ENCODE data around the gene NF1. TPM values are rescaled to one million over a fixed set of nuclear protein-coding genes. Genes with fewer than 3 reads are reported as not detected.
"Not testable (repeated sequence)": the region's sequence is repeated elsewhere in the genome, so short reads cannot be mapped to it uniquely, and the experiment has no call there.

NF1 gene
- total and polyA plus RNA-seq, 5 donors: 7.2 to 60.8 (median 46.1) TPM

DNA sequence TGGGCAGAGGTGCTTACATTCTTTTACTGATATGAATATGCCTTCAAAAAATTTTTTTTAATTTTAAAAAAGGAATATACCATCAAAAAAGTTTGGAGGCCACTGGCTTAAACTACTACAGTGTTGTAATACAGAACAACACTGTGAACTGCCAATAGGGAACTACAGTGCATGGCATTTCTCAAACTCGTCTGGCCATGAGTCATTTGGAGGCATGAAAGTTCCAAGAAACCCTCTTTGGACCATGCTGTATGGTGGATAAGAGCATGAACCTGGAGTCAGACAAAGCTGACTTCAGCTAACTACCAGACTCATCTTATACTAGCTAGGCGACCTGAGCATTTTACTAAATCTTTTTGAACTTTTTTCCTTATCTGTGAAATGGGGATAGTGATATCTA lies 9.2 kb upstream of the NF1 start:
- H3K4me3 ChIP-seq (ENCODE audit: low read length): no peak overlapping the region
- no peaks in the 10 kb centered on the region for H3K27me3 ChIP-seq (ENCODE audit: control insufficient read depth, insufficient read depth)
- H3K27ac ChIP-seq (ENCODE audit: low read length): no peak overlapping the region
- ATAC-seq: no peak
- no peaks in the 10 kb centered on the region for H3K9me3 ChIP-seq (ENCODE audit: control insufficient read depth, low read length)
- H3K4me1 ChIP-seq (ENCODE audit: control insufficient read depth, insufficient read depth, low read length): no peaks in the 10 kb centered on the region
- WGBS: 72% methylated on average over 2 of the region's 2 CpGs
- DNase-seq: no peak
- intact Hi-C loops (cut with DNase I): no loop called here

DNA sequence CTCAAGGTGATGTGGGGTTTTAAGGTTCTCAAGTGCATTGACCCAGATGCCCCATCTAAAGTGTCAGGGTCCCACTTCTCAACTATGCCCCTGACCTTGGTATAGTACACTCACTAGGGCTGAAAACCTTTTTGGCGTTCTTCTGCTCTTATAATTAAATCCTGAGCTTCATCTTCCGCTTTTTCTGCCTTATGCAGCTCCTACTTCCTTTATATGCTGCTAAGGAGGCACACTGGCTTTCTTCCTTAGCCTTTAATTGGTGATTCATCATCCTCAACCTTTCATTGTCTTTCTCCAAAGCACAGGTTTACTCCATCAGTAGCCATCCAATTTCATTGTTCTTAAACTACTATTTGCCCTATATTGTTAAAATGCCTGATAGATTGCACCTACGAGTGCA lies 5.3 kb upstream of the NF1 start:
- Histone ChIP-seq H3K4me3 (ENCODE audit: low read length) (no peak overlapping the region), H3K27me3 (ENCODE audit: control insufficient read depth, insufficient read depth) (no peaks in the 10 kb centered on the region), H3K9me3 (ENCODE audit: control insufficient read depth, low read length) (no peaks in the 10 kb centered on the region), H3K4me1 (ENCODE audit: control insufficient read depth, insufficient read depth, low read length) (no peaks in the 10 kb centered on the region), H3K27ac (ENCODE audit: low read length) (no peak overlapping the region)
- DNase-seq (no peak), ATAC-seq (no peak)
- WGBS: 87% methylated on average over 3 of the region's 3 CpGs
- intact Hi-C loops (cut with DNase I): no loop called here

DNA sequence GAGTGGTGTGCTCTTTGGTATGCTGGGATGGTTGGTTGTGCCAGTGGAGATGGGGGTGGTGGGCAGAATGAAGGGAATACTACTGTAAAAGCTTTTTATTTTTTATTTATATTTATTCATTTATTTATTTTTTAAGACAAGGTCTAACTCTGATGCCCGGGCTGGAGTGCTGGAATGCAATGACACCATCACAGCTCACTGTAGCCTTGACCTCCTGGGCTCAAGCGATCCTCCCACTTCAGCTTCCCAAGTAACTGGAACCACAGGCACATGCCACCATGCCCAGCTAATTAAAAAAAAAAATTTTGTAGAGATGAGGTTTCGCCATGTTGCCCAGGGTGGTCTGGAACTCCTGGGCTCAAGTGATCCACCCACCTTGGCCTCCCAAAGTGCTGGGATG lies 4.1 kb upstream of the NF1 start:
- DNase-seq; H3K4me3 ChIP-seq (ENCODE audit: low read length); ATAC-seq; H3K4me1 ChIP-seq (ENCODE audit: control insufficient read depth, insufficient read depth, low read length); H3K27me3 ChIP-seq (ENCODE audit: control insufficient read depth, insufficient read depth); intact Hi-C loops (cut with DNase I); H3K27ac ChIP-seq (ENCODE audit: low read length); H3K9me3 ChIP-seq (ENCODE audit: control insufficient read depth, low read length): not testable (repeated sequence)
- 87% methylated on average over 3 of the region's 3 CpGs for WGBS

DNA sequence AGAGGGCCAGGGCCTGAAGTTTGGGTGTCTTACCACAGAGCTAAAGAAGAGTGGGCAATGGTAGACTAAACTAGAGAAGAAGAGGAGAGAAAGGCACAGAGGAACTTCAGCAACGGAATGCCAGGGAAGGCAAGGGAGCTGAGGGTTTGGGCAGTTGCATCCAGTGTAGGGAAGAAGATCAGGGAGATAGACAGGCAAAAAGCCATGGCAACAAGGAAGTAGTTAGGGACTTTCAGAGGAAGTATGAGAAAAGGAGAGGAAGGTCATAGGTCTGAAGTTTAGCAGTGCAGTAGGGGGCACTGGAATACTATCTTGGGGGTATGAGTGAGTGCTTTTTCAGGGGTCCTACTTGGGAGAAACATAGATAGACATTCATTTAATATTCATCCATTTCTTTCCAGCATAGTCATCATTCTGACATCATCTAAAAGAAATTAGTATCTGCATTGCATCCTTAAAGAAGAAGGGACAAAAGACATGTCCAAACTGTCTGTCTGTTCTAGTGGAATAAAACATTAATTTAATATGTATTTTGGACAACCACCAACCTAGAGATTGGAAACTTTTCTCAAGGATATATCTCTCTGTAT lies 2.2 kb upstream of the NF1 start:
- Histone ChIP-seq H3K4me3 (ENCODE audit: low read length) (no peak overlapping the region), H3K9me3 (ENCODE audit: control insufficient read depth, low read length) (no peaks in the 10 kb centered on the region), H3K27me3 (ENCODE audit: control insufficient read depth, insufficient read depth) (no peaks in the 10 kb centered on the region), H3K4me1 (ENCODE audit: control insufficient read depth, insufficient read depth, low read length) (no peaks in the 10 kb centered on the region), H3K27ac (ENCODE audit: low read length) (no peak overlapping the region)
- no peak for DNase-seq
- 72% methylated on average over 1 of the region's 1 CpG for WGBS
- no peak for ATAC-seq
- intact Hi-C loops (cut with DNase I): no loop called here

DNA sequence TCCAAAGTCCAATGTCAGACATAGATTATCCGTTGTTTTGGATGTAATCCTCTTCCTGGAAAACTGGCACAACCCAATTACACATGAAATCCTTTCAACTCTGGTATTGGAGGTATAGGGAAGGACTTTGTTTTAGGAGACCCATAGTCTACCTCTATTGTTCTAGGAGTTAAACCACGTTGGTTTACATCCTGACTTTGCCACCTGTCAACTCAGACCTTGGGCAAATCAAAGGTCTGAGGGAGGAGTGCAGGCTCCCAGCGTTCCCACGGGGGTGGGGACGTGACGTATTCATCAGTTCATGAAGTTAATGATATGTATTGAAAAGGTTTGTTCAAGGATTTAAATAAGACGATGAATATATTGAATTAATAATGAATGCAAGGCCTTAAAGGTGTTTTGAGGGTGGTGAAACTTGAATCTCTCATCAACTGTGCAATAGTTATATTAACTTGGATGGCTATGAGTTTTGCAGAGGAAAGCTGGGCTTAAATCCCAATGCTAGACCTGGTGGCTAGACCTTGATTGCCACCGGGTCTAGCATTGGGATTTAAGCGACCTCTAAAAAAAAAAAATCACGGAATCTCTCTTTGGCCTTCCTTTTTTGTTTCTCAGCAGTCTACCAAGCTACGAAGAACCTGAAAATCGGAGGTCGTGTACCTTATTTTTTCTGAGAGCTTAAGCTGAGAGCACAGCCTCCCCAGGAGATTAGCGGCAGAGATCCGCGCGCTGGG lies 744 bp upstream of the NF1 start:
- H3K9me3 ChIP-seq (ENCODE audit: control insufficient read depth, low read length): no peaks in the 10 kb centered on the region
- DNase-seq (no peak), ATAC-seq (no peak)
- intact Hi-C loops (cut with DNase I): no loop called here
- H3K4me1 ChIP-seq (ENCODE audit: control insufficient read depth, insufficient read depth, low read length): peaks cover 2% of the 10 kb centered on the region
- 30% methylated on average over 17 of the region's 17 CpGs for whole genome bisulfite sequencing
- H3K4me3 ChIP-seq (ENCODE audit: low read length): peak overlapping the region; percentile 98
- no peaks in the 10 kb centered on the region for H3K27me3 ChIP-seq (ENCODE audit: control insufficient read depth, insufficient read depth)
- H3K27ac ChIP-seq (ENCODE audit: low read length): peak overlapping the region; percentile 75

DNA sequence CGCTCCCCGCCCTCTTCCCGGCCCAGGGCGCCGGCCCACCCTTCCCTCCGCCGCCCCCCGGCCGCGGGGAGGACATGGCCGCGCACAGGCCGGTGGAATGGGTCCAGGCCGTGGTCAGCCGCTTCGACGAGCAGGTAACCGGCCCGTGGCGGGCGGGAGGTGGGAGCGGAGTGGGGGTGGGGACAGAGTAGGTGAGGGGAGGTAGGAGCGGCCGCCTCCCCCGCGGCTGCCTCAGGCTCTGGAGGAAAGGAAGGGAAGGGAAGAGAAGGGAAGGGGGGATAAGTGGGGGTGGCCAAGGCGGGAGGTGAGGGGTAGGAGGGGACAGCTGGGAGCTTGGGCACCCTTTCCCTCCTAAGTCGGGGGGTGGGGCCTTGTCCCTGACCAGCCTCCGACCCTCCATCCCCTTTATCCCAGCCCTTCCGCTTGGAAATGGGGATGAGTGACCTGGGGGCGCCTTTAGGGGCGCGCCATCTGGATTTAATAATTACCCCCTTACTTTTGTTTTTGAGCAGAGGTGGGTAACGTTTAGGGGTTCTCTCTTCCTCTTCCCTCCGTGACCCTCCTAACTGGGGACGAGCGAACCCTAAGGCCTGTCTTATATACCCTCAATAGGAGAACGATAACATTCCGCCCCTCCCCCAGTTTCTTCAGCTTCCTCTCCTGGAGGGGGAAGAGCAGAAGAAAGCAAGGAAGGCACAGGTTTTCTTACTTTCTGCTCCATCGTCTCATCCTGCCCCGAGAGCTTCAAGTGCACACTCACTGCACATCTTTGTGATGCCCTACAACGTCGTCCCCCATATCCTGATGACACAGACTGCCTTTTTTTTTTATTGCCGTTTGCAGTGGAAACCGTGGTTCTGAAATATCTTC lies 694 bp downstream of the NF1 start:
- DNase-seq: peak; percentile 54 to 82 (median 75)
- Histone ChIP-seq H3K4me1 (ENCODE audit: control insufficient read depth, insufficient read depth, low read length) (peaks cover 2% of the 10 kb centered on the region), H3K27me3 (ENCODE audit: control insufficient read depth, insufficient read depth) (no peaks in the 10 kb centered on the region), H3K9me3 (ENCODE audit: control insufficient read depth, low read length) (no peaks in the 10 kb centered on the region), H3K27ac (ENCODE audit: low read length) (peak overlapping the region; percentile 87), H3K4me3 (ENCODE audit: low read length) (peak overlapping the region; percentile 98)
- under 1% methylated on average over 45 of the region's 45 CpGs for WGBS
- ATAC-seq: peak; percentile 57 to 66
- intact Hi-C loops (cut with DNase I): no loop called here

DNA sequence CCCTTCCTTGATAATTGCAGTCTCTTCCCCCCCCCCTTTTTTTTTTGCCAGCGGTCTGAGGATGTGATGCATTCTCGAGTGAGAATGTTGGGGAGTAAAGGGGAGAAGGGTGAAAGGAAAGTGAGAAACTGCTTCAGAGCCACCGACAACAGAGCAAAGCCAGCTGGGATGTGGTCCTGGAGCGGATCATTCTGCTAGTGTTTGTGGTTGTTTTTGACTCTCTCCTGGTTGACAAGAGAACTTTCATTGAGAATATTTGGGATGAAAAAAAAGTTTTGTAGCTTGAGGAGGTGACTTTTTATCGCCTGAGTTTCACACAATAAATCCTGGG lies 1.3 kb downstream of the NF1 start:
- intact Hi-C loops (cut with DNase I): no loop called here
- no peaks in the 10 kb centered on the region for H3K9me3 ChIP-seq (ENCODE audit: control insufficient read depth, low read length)
- WGBS: 8% methylated on average over 5 of the region's 5 CpGs
- H3K27ac ChIP-seq (ENCODE audit: low read length): peak overlapping the region; percentile 31
- H3K27me3 ChIP-seq (ENCODE audit: control insufficient read depth, insufficient read depth): no peaks in the 10 kb centered on the region
- H3K4me3 ChIP-seq (ENCODE audit: low read length): peak overlapping the region; percentile 98
- ATAC-seq (no peak), DNase-seq (no peak)
- H3K4me1 ChIP-seq (ENCODE audit: control insufficient read depth, insufficient read depth, low read length): peaks cover 5% of the 10 kb centered on the region

DNA sequence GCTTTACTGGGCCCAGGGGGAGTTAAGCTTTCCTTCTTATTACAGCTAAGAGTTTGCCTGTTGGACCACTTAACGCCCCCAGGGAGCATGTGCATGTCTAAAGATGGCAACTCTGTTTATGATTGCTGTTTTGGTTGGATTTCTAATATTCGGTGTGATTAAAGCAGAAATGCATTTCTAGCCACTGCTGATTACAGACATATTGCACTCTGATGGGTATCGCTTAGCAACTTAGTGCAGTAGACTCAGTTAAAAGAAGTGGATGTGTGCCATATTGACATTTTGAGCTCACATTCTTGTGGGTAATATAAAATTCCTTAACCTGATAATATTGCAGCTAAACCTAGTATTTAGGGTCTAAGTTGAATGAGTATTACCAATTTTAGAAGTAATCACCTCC lies 4.2 kb downstream of the NF1 start:
- no peaks in the 10 kb centered on the region for H3K9me3 ChIP-seq (ENCODE audit: control insufficient read depth, low read length)
- WGBS: 83% methylated on average over 3 of the region's 3 CpGs
- H3K4me1 ChIP-seq (ENCODE audit: control insufficient read depth, insufficient read depth, low read length): peaks cover 5% of the 10 kb centered on the region
- DNase-seq (no peak), ATAC-seq (no peak)
- intact Hi-C loops (cut with DNase I): no loop called here
- no peaks in the 10 kb centered on the region for H3K27me3 ChIP-seq (ENCODE audit: control insufficient read depth, insufficient read depth)
- H3K4me3 ChIP-seq (ENCODE audit: low read length): no peak overlapping the region
- no peak overlapping the region for H3K27ac ChIP-seq (ENCODE audit: low read length)

DNA sequence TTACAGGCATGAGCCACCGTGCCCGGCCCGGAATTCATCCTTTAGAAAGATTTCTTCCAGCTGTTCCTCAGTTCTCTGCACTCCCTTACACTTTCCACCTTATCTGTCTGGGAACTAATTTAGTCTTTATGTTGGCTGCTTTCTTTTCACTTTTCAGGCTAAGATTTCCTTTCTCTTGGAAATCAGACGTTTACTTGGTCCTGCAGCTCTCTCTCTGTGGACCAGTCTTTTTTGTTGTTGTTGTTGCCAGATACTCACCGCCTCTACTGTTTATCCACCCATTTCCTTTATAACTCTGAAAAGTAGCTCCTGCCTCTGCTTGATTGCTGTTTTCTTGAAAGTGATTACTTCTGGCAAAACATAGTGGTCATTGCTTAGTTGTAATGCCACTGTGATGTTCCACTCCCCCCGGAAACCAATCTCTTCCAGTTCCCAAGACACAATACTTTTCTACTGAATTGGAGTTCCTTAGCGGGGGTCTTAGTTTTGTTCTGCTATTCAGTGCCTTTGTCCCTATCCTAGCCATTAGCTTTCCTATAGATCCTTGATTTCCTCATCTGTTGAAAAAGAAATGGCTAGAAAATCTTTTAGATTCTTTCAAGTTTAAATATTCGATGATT lies 6.2 kb downstream of the NF1 start:
- no peaks in the 10 kb centered on the region for H3K9me3 ChIP-seq (ENCODE audit: control insufficient read depth, low read length)
- no peak overlapping the region for H3K4me3 ChIP-seq (ENCODE audit: low read length)
- no peaks in the 10 kb centered on the region for H3K27me3 ChIP-seq (ENCODE audit: control insufficient read depth, insufficient read depth)
- 50% methylated on average over 8 of the region's 8 CpGs for WGBS
- H3K4me1 ChIP-seq (ENCODE audit: control insufficient read depth, insufficient read depth, low read length): peaks cover 5% of the 10 kb centered on the region
- DNase-seq: no peak
- ATAC-seq: no peak
- H3K27ac ChIP-seq (ENCODE audit: low read length): no peak overlapping the region
- intact Hi-C loops (cut with DNase I): no loop called here

DNA sequence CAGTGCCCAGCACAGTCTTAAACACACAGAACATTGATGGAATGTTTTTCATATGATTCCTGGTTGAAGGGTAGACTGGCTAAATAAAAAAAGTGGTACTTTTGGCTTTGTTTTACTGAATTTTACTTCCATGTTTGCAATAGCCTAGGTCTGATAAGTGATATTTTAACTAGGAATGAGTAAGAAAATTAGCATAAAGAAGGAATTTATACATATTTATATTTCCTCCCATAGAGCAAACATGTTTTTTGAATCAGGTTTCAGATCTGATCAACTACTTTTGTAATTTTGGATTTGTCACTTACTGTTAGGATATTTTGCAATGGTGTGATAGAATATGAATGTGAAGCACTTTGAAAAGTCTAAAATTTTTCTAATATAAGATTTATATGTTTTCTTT lies 7.2 kb downstream of the NF1 start:
- DNase-seq (no peak), ATAC-seq (no peak)
- peaks cover 5% of the 10 kb centered on the region for H3K4me1 ChIP-seq (ENCODE audit: control insufficient read depth, insufficient read depth, low read length)
- H3K27ac ChIP-seq (ENCODE audit: low read length): no peak overlapping the region
- H3K9me3 ChIP-seq (ENCODE audit: control insufficient read depth, low read length): no peaks in the 10 kb centered on the region
- no peak overlapping the region for H3K4me3 ChIP-seq (ENCODE audit: low read length)
- H3K27me3 ChIP-seq (ENCODE audit: control insufficient read depth, insufficient read depth): no peaks in the 10 kb centered on the region
- intact Hi-C loops (cut with DNase I): no loop called here

DNA sequence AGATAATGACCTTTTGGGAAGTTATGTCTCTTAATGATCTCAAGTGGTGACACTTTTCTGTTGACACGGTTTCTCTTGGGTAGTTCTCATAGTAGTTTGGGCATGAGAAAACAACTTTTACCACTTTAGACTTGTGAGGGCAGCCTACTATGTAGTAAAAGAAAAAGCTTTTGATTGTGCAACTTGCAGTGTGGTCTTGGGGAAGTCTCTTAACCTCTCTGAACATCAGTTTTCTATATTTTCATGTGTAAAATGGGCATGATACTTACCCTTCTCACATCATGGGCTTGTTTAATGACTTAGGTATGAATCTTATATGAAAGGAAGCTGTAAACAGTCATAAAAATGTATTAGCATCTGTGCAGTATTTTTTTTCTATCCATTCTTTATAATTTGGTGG lies 11.2 kb downstream of the NF1 start:
- Histone ChIP-seq H3K27me3 (ENCODE audit: control insufficient read depth, insufficient read depth) (no peaks in the 10 kb centered on the region), H3K4me1 (ENCODE audit: control insufficient read depth, insufficient read depth, low read length) (peaks cover under 1% of the 10 kb centered on the region), H3K27ac (ENCODE audit: low read length) (no peak overlapping the region), H3K9me3 (ENCODE audit: control insufficient read depth, low read length) (no peaks in the 10 kb centered on the region), H3K4me3 (ENCODE audit: low read length) (no peak overlapping the region)
- intact Hi-C loops (cut with DNase I): no loop called here
- DNase-seq (no peak), ATAC-seq (no peak)
- 94% methylated on average over 1 of the region's 1 CpG for WGBS

All from right cardiac atrium (tissue), 5 donors.